ENCODE measurements around the gene ZNF521. TPM values are rescaled to one million over a fixed set of nuclear protein-coding genes. Genes with fewer than 3 reads are reported as not detected.
A peak's percentile ranks its signal among the peaks of the same experiment; 100 is the strongest.

Gene ZNF521
- total RNA-seq, result 41.6 TPM

- Histone ChIP-seq H3K36me3 (no peaks in the 10 kb centered on the region), H3K27me3 (peaks cover 4% of the 10 kb centered on the region), H3K4me3 (peak within 1 kb of the TSS; percentile 70 to 72), H3K27ac (peak within 1 kb of the TSS; percentile 71 to 83), H3K9me3 (no peaks in the 10 kb centered on the region), H3K4me1 (peaks cover 2 to 10% of the 10 kb centered on the region in 2 donors)
- intact Hi-C loops (cut with DNase I), result loop anchor here (1.0 to 10.0 kb wide), 8 partner anchors 113 to 1767 kb away; partner anchors contain the start of genes NPC1, OSBPL1A, TAF4B and TTC39C
- peak; percentile 36 to 91 for DNase-seq (ENCODE audit: low spot score in 2 of 2)
- peak in 1 of 3 experiments; percentile 5 for TF ChIP-seq CTCF (IDR thresholded peaks at IDR 0.05)
Observed at GRCh38 chr18:25351777-25352628, at the start of gene ZNF521. ZNF521 (minus strand) TSS chr18:25352166; CDS start chr18:25350946, 1,220 bp downstream.

GRCh38 chr18:25399554-25399953, 47.6 kb upstream of the ZNF521 start:
- H3K9me3 ChIP-seq, result no peaks in the 10 kb centered on the region
- no peak for TF ChIP-seq CTCF (IDR thresholded peaks at IDR 0.05)
- no peaks in the 10 kb centered on the region for H3K27me3 ChIP-seq
- no peaks in the 10 kb centered on the region for H3K36me3 ChIP-seq
- no peaks in the 10 kb centered on the region for H3K4me1 ChIP-seq
- no peak for DNase-seq (ENCODE audit: low spot score in 2 of 2)
- H3K4me3 ChIP-seq, result no peak overlapping the region
- no peak overlapping the region for H3K27ac ChIP-seq
- intact Hi-C loops (cut with DNase I), result no loop called here

- intact Hi-C loops (cut with DNase I), result no loop called here
- TF ChIP-seq CTCF (IDR thresholded peaks at IDR 0.05), result no peak
- no peaks in the 10 kb centered on the region for H3K4me1 ChIP-seq
Observed at GRCh38 chr18:25392192-25392591, 40.2 kb upstream of the ZNF521 start.

GRCh38 chr18:25373432-25374179, 21.6 kb upstream of the ZNF521 start:
- H3K4me1 ChIP-seq, result no peaks in the 10 kb centered on the region
- no peaks in the 10 kb centered on the region for H3K36me3 ChIP-seq
- TF ChIP-seq CTCF (IDR thresholded peaks at IDR 0.05), result no peak
- intact Hi-C loops (cut with DNase I), result no loop called here
- no peaks in the 10 kb centered on the region for H3K27me3 ChIP-seq
- H3K27ac ChIP-seq, result no peak overlapping the region
- H3K4me3 ChIP-seq, result no peak overlapping the region
- H3K9me3 ChIP-seq, result no peaks in the 10 kb centered on the region
- DNase-seq (ENCODE audit: low spot score in 2 of 2), result no peak

More at GRCh38 chr18:25392192-25392591, 40.2 kb upstream of the ZNF521 start:
- Histone ChIP-seq H3K27ac (no peak overlapping the region), H3K4me3 (no peak overlapping the region), H3K27me3 (no peaks in the 10 kb centered on the region), H3K36me3 (no peaks in the 10 kb centered on the region), H3K9me3 (no peaks in the 10 kb centered on the region)
- no peak for DNase-seq (ENCODE audit: low spot score in 2 of 2)

- no peak overlapping the region for H3K27ac ChIP-seq
- no peak overlapping the region for H3K4me3 ChIP-seq
- H3K27me3 ChIP-seq, result no peaks in the 10 kb centered on the region
- intact Hi-C loops (cut with DNase I), result no loop called here
- no peaks in the 10 kb centered on the region for H3K36me3 ChIP-seq
- DNase-seq (ENCODE audit: low spot score in 2 of 2), result no peak
- no peaks in the 10 kb centered on the region for H3K9me3 ChIP-seq
- no peak for TF ChIP-seq CTCF (IDR thresholded peaks at IDR 0.05)
- no peaks in the 10 kb centered on the region for H3K4me1 ChIP-seq
Observed at GRCh38 chr18:25370391-25370790, 18.4 kb upstream of the ZNF521 start.
